Esophagus muscularis mucosa (tissue), 4 donors: ENCODE data around the gene VRK1. TPM values are rescaled to one million over a fixed set of nuclear protein-coding genes. Genes with fewer than 3 reads are reported as not detected.
A peak's percentile ranks its signal among the peaks of the same experiment; 100 is the strongest.

Source experiments
- DNase-seq: peaks from one replicate; pipeline ENCODE4 v3.0.0-alpha.2; 2017; ENCODE audit errors: extremely low spot score
- H3K27ac ChIP-seq, 4 donors: fragments of 200-600 bp; sonication (generic); replicated peaks in 1 of 4; 1 replicate in 3 of 4; 2 replicates in 1 of 4; pipeline ENCODE4 v1.5.1; 2016 to 2019; ENCODE audit warnings: mild to moderate bottlenecking in 1 of 4
- H3K27me3 ChIP-seq, 4 donors: fragments of 200-600 bp; sonication (generic); one replicate each; pipeline versions ENCODE4 v1.5.1 to v1.6.0; 2016 to 2019
- H3K36me3 ChIP-seq, 4 donors: fragments of 200-600 bp; sonication (generic); one replicate each; pipeline ENCODE4 v1.5.1; 2016 to 2019
- H3K4me1 ChIP-seq, 4 donors: fragments of 200-600 bp; sonication (generic); one replicate each; pipeline ENCODE4 v1.5.1; 2016 to 2019
- H3K4me3 ChIP-seq, 4 donors: fragments of 200-600 bp; sonication (generic); 1 replicate in 2 of 4; 2 replicates in 2 of 4; pipeline ENCODE4 v1.5.1; 2016 to 2019; ENCODE audit warnings: mild to moderate bottlenecking in 4 of 4, moderate library complexity in 1 of 4
- H3K9me3 ChIP-seq, 4 donors: fragments of 200-600 bp; sonication (generic); 1 replicate in 3 of 4; 2 replicates in 1 of 4; pipeline ENCODE4 v1.5.1; 2016 to 2019
- EP300 ChIP-seq: sonication (generic); formaldehyde crosslinking; IDR thresholded peaks from one replicate; pipeline ENCODE4 v1.6.1; 2017; ENCODE audit warnings: antibody characterized with exemption
- POLR2A ChIP-seq: fragments of 450-650 bp; IDR thresholded peaks from one replicate; pipeline ENCODE4 v1.6.1; 2017; ENCODE audit warnings: antibody characterized with exemption, moderate library complexity, mild to moderate bottlenecking, low read depth
- POLR2AphosphoS5 ChIP-seq, 2 donors: sonication (generic); formaldehyde crosslinking; IDR thresholded peaks; one replicate each; pipeline ENCODE4 v1.6.1; 2017; ENCODE audit warnings: antibody characterized with exemption in 2 of 2
- WGBS: methylation state at CpG from one replicate; pipeline ENCODE4 v1.1.5; 2018; 5-methylcytosine and 5-hydroxymethylcytosine counted together
- intact Hi-C: fragments of 100-400 bp; cut with DNase I; formaldehyde crosslinking; loops from one replicate; pipeline ENCODE4 v1.15.1; 2023
- total RNA-seq, 4 donors: library from RNA; depleted of rRNA; stranded (reverse); fragments of >200 nt; gene quantifications; one replicate each; pipeline versions ENCODE4 v1.1.0 to v1.2.1, GENCODE V29; 2016
- TF ChIP-seq, protein P1 (sequence below), 3 experiments: fragments of 200-600 bp in 2 of 3; fragments of 450-650 bp in 1 of 3; sonication (generic) in 2 of 3; IDR thresholded peaks; one replicate each; pipeline ENCODE4 v1.5.1; 2017 to 2019; ENCODE audit warnings: antibody characterized with exemption in 3 of 3, mild to moderate bottlenecking in 2 of 3, moderate library complexity in 1 of 3

Gene VRK1
- total RNA-seq, 4 donors from 2014 or later = 10.1 to 17.9 (median 14.3) TPM

GRCh38 chr14:96851694-96852381, 54.7 kb downstream of the VRK1 start:
- DNase-seq = no peak
- intact Hi-C loops = no loop called here
- WGBS = 94% methylated on average over 4 of the region's 4 CpGs
- H3K9me3 ChIP-seq = no peaks in the 10 kb centered on the region
- H3K27me3 ChIP-seq = no peaks in the 10 kb centered on the region
- H3K4me1 ChIP-seq = no peaks in the 10 kb centered on the region
- no peak overlapping the region for H3K4me3 ChIP-seq
- peaks cover 3 to 34% (median 8%) of the 10 kb centered on the region in 4 donors for H3K36me3 ChIP-seq
- TF ChIP-seq POLR2A (no peak), POLR2AphosphoS5 (IDR thresholded peaks at IDR 0.05) (no peak), EP300 (no peak)
- TF ChIP-seq, protein P1, sequence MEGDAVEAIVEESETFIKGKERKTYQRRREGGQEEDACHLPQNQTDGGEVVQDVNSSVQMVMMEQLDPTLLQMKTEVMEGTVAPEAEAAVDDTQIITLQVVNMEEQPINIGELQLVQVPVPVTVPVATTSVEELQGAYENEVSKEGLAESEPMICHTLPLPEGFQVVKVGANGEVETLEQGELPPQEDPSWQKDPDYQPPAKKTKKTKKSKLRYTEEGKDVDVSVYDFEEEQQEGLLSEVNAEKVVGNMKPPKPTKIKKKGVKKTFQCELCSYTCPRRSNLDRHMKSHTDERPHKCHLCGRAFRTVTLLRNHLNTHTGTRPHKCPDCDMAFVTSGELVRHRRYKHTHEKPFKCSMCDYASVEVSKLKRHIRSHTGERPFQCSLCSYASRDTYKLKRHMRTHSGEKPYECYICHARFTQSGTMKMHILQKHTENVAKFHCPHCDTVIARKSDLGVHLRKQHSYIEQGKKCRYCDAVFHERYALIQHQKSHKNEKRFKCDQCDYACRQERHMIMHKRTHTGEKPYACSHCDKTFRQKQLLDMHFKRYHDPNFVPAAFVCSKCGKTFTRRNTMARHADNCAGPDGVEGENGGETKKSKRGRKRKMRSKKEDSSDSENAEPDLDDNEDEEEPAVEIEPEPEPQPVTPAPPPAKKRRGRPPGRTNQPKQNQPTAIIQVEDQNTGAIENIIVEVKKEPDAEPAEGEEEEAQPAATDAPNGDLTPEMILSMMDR (IDR thresholded peaks at IDR 0.05) = no peak
- H3K27ac ChIP-seq = no peak overlapping the region

GRCh38 chr14:96852823-96853422, 55.7 kb downstream of the VRK1 start:
- 68% methylated on average over 4 of the region's 4 CpGs for WGBS
- TF ChIP-seq, protein P1 (IDR thresholded peaks at IDR 0.05) = peak; percentile 34 to 60 (median 48)
- no peak for TF ChIP-seq EP300
- no peaks in the 10 kb centered on the region for H3K9me3 ChIP-seq
- no peak overlapping the region for H3K27ac ChIP-seq
- peaks cover 0 to 34% (median 4%) of the 10 kb centered on the region in 4 donors for H3K36me3 ChIP-seq
- no peaks in the 10 kb centered on the region for H3K27me3 ChIP-seq
- no peak overlapping the region for H3K4me3 ChIP-seq
- H3K4me1 ChIP-seq = no peaks in the 10 kb centered on the region
- DNase-seq = no peak
- intact Hi-C loops = no loop called here

- no peaks in the 10 kb centered on the region for H3K9me3 ChIP-seq
- no peak for DNase-seq
- no peak overlapping the region for H3K4me3 ChIP-seq
- no peaks in the 10 kb centered on the region for H3K4me1 ChIP-seq
- no peaks in the 10 kb centered on the region for H3K27me3 ChIP-seq
- intact Hi-C loops = no loop called here
- H3K27ac ChIP-seq = no peak overlapping the region
- peaks cover 0 to 19% (median 1%) of the 10 kb centered on the region in 4 donors for H3K36me3 ChIP-seq
- TF ChIP-seq POLR2A (no peak), POLR2AphosphoS5 (IDR thresholded peaks at IDR 0.05) (no peak), EP300 (no peak)
- TF ChIP-seq, protein P1 (IDR thresholded peaks at IDR 0.05) = no peak
These were observed 61.5 kb downstream of the VRK1 start for GRCh38 chr14:96858643-96859042.

- 87% methylated on average over 5 of the region's 5 CpGs for WGBS
- Histone ChIP-seq H3K9me3 (no peaks in the 10 kb centered on the region), H3K27ac (no peak overlapping the region), H3K36me3 (peaks cover 0 to 9% (median under 1%) of the 10 kb centered on the region in 4 donors), H3K27me3 (no peaks in the 10 kb centered on the region), H3K4me1 (no peaks in the 10 kb centered on the region), H3K4me3 (no peak overlapping the region)
- intact Hi-C loops = no loop called here
- TF ChIP-seq EP300 (no peak), POLR2A (no peak), POLR2AphosphoS5 (IDR thresholded peaks at IDR 0.05) (no peak)
- TF ChIP-seq, protein P1 (IDR thresholded peaks at IDR 0.05) = no peak
- DNase-seq = no peak
These were observed 64.6 kb downstream of the VRK1 start for GRCh38 chr14:96861568-96862310.
